Thyroid gland (tissue), 4 donors: ENCODE results near the gene ANXA2.

ENCODE experiments used
- CTCF ChIP-seq, 6 experiments: fragments of 200-600 bp in 3 of 6; fragments of 450-650 bp in 3 of 6; sonication (generic) in 3 of 6; IDR thresholded peaks; one replicate each; pipeline ENCODE4 v1.5.1; 2016 to 2019; ENCODE audit warnings: antibody characterized with exemption in 6 of 6, mild to moderate bottlenecking in 2 of 6, inconsistent platforms in 1 of 6, moderate library complexity in 1 of 6
- POLR2A ChIP-seq, 2 donors: fragments of 450-650 bp; IDR thresholded peaks; one replicate each; pipeline ENCODE4 v1.6.1; 2017; ENCODE audit warnings: antibody characterized with exemption in 2 of 2, mild to moderate bottlenecking in 2 of 2, moderate library complexity in 1 of 2

- TF ChIP-seq CTCF (IDR thresholded peaks at IDR 0.05) (no peak), POLR2A (IDR thresholded peaks at IDR 0.05) (no peak)
Measured at GRCh38 chr15:60358935-60359682, 38.7 kb downstream of the ANXA2 start.
